ENCODE data around the gene LINC00305.

DNA sequence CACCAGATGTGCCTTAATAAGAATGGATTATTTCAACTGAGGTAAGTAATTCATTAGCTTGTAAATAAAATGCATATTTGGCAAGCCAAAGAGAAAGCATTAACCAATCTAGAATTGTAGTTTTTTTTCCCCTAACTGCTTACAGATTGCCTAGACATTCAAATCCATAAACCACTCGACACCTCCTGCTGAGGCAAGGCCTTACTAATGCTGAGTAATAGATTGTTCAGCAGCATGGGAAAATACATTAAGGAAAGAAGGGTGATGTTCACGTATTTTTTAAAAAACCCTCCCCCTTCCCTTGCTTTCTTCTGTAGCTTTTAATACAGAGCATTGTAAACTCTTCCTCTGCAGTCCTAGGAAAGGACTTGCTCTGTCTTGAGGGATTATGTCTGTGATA, 17.0 kb upstream of the LINC00305 start:
- TF ChIP-seq, protein P1, sequence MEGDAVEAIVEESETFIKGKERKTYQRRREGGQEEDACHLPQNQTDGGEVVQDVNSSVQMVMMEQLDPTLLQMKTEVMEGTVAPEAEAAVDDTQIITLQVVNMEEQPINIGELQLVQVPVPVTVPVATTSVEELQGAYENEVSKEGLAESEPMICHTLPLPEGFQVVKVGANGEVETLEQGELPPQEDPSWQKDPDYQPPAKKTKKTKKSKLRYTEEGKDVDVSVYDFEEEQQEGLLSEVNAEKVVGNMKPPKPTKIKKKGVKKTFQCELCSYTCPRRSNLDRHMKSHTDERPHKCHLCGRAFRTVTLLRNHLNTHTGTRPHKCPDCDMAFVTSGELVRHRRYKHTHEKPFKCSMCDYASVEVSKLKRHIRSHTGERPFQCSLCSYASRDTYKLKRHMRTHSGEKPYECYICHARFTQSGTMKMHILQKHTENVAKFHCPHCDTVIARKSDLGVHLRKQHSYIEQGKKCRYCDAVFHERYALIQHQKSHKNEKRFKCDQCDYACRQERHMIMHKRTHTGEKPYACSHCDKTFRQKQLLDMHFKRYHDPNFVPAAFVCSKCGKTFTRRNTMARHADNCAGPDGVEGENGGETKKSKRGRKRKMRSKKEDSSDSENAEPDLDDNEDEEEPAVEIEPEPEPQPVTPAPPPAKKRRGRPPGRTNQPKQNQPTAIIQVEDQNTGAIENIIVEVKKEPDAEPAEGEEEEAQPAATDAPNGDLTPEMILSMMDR (optimal IDR thresholded peaks at IDR 0.05 in 1 of 3, IDR thresholded peaks at IDR 0.05 in 1 of 3, conservative IDR thresholded peaks at IDR 0.05 in 1 of 3; ENCODE audit: extremely low read depth in 1 of 3, insufficient read depth in 2 of 3, low read length in 3 of 3): no peak
- TF ChIP-seq EZH2 (IDR thresholded peaks at IDR 0.05; ENCODE audit: low read length): no peak
